H1 (cell line): ENCODE measurements around the gene DEPP1. TPM values are rescaled to one million over a fixed set of nuclear protein-coding genes. Genes with fewer than 3 reads are reported as not detected.

Experiments used
- CTCF ChIA-PET: fragments of 300-600 bp; sonication (Branson Sonifier 250); formaldehyde crosslinking; loops from one replicate; lab custom pipeline; 2021; ENCODE audit not compliant: partially characterized antibody; lab: Charles Lee
- POLR2A ChIA-PET: fragments of 300-600 bp; sonication (Branson Sonifier 250); formaldehyde crosslinking; loops from one replicate; lab custom pipeline; 2021; ENCODE audit warnings: inconsistent platforms; ENCODE audit not compliant: partially characterized antibody; lab: Charles Lee
- DNase-seq, 2 experiments: peaks; one replicate each; pipeline versions ENCODE4 v3.0.0 to v3.0.0-alpha.2; 2010 to 2022; ENCODE audit warnings: low spot score in 2 of 2, low read depth in 1 of 2, mixed read lengths in 1 of 2
- FAIRE-seq: peaks from 2 replicates; lab custom pipeline; 2011; peaks lifted over from hg19 to GRCh38; lab: Jason Lieb, UNC
- H2AFZ ChIP-seq: 2 replicates; pipeline ENCODE4 v1.8.1; 2012; ENCODE audit warnings: low read length, inconsistent platforms
- H2AK5ac ChIP-seq: 2 replicates; pipeline ENCODE4 v1.6.1; 2013; ENCODE audit warnings: low read depth, low read length
- H2BK120ac ChIP-seq: replicated peaks from 2 replicates; pipeline ENCODE3; 2013; ENCODE audit warnings: low read depth, low read length, inconsistent platforms
- H2BK12ac ChIP-seq: 2 replicates; pipeline ENCODE4 v1.6.1; 2013; ENCODE audit warnings: low read depth, low read length
- H2BK15ac ChIP-seq: 2 replicates; pipeline ENCODE4 v1.6.1; 2013; ENCODE audit warnings: low read length
- H2BK20ac ChIP-seq: 2 replicates; pipeline ENCODE4 v1.6.1; 2013; ENCODE audit warnings: low read length
- H2BK5ac ChIP-seq: 2 replicates; pipeline ENCODE4 v1.6.1; 2013; ENCODE audit warnings: low read depth, low read length
- H3K14ac ChIP-seq: 2 replicates; pipeline ENCODE4 v1.6.1; 2013; ENCODE audit warnings: inconsistent platforms; ENCODE audit not compliant: insufficient read length
- H3K18ac ChIP-seq: 2 replicates; pipeline ENCODE4 v1.6.1; 2013; ENCODE audit warnings: low read length; ENCODE audit errors: extremely low read depth
- H3K23ac ChIP-seq: 2 replicates; pipeline ENCODE4 v1.6.1; 2013; ENCODE audit warnings: inconsistent platforms; ENCODE audit not compliant: insufficient read length
- H3K23me2 ChIP-seq: 2 replicates; pipeline ENCODE4 v1.6.1; 2013; ENCODE audit warnings: low read depth, low read length
- H3K27ac ChIP-seq: 2 replicates; pipeline ENCODE4 v1.6.1; 2011; ENCODE audit warnings: low read depth, low read length, inconsistent platforms
- H3K27me3 ChIP-seq, 4 experiments: replicated peaks in 1 of 4; 1 replicate in 1 of 4; 2 replicates in 3 of 4; pipeline versions ENCODE4 v1.6.1 to v1.8.1; 2011 to 2013; ENCODE audit warnings: low read length in 3 of 4, mild to moderate bottlenecking in 3 of 4, inconsistent platforms in 2 of 4, mixed read lengths in 2 of 4, moderate library complexity in 1 of 4; ENCODE audit not compliant: control insufficient read depth in 3 of 4, insufficient read depth in 3 of 4; ENCODE audit errors: extremely low read depth in 1 of 4
- H3K36me3 ChIP-seq, 4 experiments: 2 replicates each; pipeline versions ENCODE4 v1.6.1 to v1.8.1; 2011 to 2013; ENCODE audit warnings: mild to moderate bottlenecking in 4 of 4, low read length in 3 of 4, moderate library complexity in 2 of 4, control low read depth in 1 of 4, inconsistent platforms in 1 of 4; ENCODE audit not compliant: insufficient read depth in 4 of 4, control insufficient read depth in 2 of 4
- H3K4ac ChIP-seq: replicated peaks from 2 replicates; pipeline ENCODE3; 2013; ENCODE audit warnings: low read length, low read depth, mixed read lengths, inconsistent platforms; ENCODE audit not compliant: insufficient read length
- H3K4me1 ChIP-seq, 4 experiments: replicated peaks in 1 of 4; 1 replicate in 1 of 4; 2 replicates in 3 of 4; pipeline versions ENCODE4 v1.6.1 to v1.8.1; 2011 to 2013; ENCODE audit warnings: low read length in 3 of 4, inconsistent platforms in 2 of 4, mixed read lengths in 1 of 4; ENCODE audit not compliant: insufficient read depth in 4 of 4, control insufficient read depth in 3 of 4
- H3K4me2 ChIP-seq, 2 experiments: 2 replicates each; pipeline versions ENCODE4 v1.6.1 to v1.8.1; 2011 to 2013; ENCODE audit warnings: low read depth in 2 of 2, low read length in 2 of 2, control low read depth in 1 of 2, inconsistent platforms in 1 of 2, mild to moderate bottlenecking in 1 of 2; ENCODE audit not compliant: insufficient read depth in 1 of 2
- H3K4me3 ChIP-seq, 4 experiments: fragments of 200-600, 300-600 bp in 1 of 4; sonication (generic), shearing (Covaris generic), sonication (Bioruptor Twin) in 1 of 4; 2 replicates each; pipeline versions ENCODE4 v1.5.1 to v1.8.1; 2011 to 2016; ENCODE audit warnings: low read length in 4 of 4, low read depth in 3 of 4, control low read depth in 2 of 4, inconsistent platforms in 2 of 4, mild to moderate bottlenecking in 2 of 4, mixed read lengths in 1 of 4, moderate library complexity in 1 of 4; ENCODE audit not compliant: insufficient read depth in 2 of 4; ENCODE audit errors: extremely low read depth in 1 of 4
- H3K56ac ChIP-seq: replicated peaks from 2 replicates; pipeline ENCODE3; 2013; ENCODE audit warnings: low read depth, mild to moderate bottlenecking, mixed read lengths, low read length, inconsistent platforms; ENCODE audit not compliant: insufficient read length
- H3K79me1 ChIP-seq: 2 replicates; pipeline ENCODE4 v1.6.1; 2013; ENCODE audit warnings: low read depth, low read length, control low read depth
- H3K79me2 ChIP-seq, 2 experiments: 2 replicates each; pipeline versions ENCODE4 v1.6.1 to v1.8.1; 2012 to 2013; ENCODE audit warnings: low read length in 2 of 2, mild to moderate bottlenecking in 2 of 2, inconsistent platforms in 1 of 2; ENCODE audit not compliant: insufficient read depth in 2 of 2, control insufficient read depth in 1 of 2
- H3K9ac ChIP-seq, 4 experiments: replicated peaks in 1 of 4; 1 replicate in 1 of 4; 2 replicates in 3 of 4; pipeline versions ENCODE4 v1.6.1 to v1.8.1; 2011 to 2013; ENCODE audit warnings: low read depth in 3 of 4, low read length in 3 of 4, control low read depth in 2 of 4, mild to moderate bottlenecking in 2 of 4, moderate library complexity in 2 of 4, inconsistent platforms in 1 of 4; ENCODE audit errors: extremely low read depth in 1 of 4
- H3K9me3 ChIP-seq, 2 experiments: 2 replicates each; pipeline versions ENCODE4 v1.6.1 to v1.8.1; 2012 to 2013; ENCODE audit warnings: mild to moderate bottlenecking in 2 of 2, moderate library complexity in 2 of 2, control low read depth in 1 of 2, inconsistent platforms in 1 of 2, low read depth in 1 of 2, low read length in 1 of 2, mixed read lengths in 1 of 2; ENCODE audit not compliant: insufficient read depth in 2 of 2
- H4K20me1 ChIP-seq, 2 experiments: replicated peaks in 1 of 2; 2 replicates each; pipeline versions ENCODE3 to v1.8.1; 2011 to 2013; ENCODE audit warnings: inconsistent platforms in 2 of 2, low read length in 2 of 2, mild to moderate bottlenecking in 1 of 2; ENCODE audit not compliant: insufficient read depth in 2 of 2, control insufficient read depth in 1 of 2
- H4K5ac ChIP-seq: 2 replicates; pipeline ENCODE4 v1.6.1; 2013; ENCODE audit warnings: low read length, low read depth, mixed read lengths, inconsistent platforms; ENCODE audit not compliant: insufficient read length
- H4K8ac ChIP-seq: 2 replicates; pipeline ENCODE4 v1.8.0; 2013; ENCODE audit warnings: mild to moderate bottlenecking, moderate library complexity, low read length, inconsistent platforms; ENCODE audit not compliant: insufficient read depth; ENCODE audit errors: extremely low read depth
- H4K91ac ChIP-seq: replicated peaks from 2 replicates; pipeline ENCODE3; 2013; ENCODE audit warnings: low read length, mixed read lengths, inconsistent platforms; ENCODE audit not compliant: insufficient read length
- BCL11A ChIP-seq, 2 experiments: IDR thresholded peaks; one replicate each; pipeline ENCODE4 v1.6.1; 2011; ENCODE audit warnings: low read depth in 2 of 2, low read length in 2 of 2, mild to moderate bottlenecking in 2 of 2
- CBX5 ChIP-seq: fragments of 300-800, 300-1000 bp; sonication (generic); IDR thresholded peaks from 2 replicates; pipeline ENCODE4 v1.7.1; 2016; ENCODE audit warnings: antibody characterized with exemption, low read length, low read depth
- E2F6 ChIP-seq: IDR thresholded peaks from 2 replicates; pipeline ENCODE4 v1.6.1; 2012; ENCODE audit warnings: inconsistent platforms
- EGR1 ChIP-seq: IDR thresholded peaks from 2 replicates; pipeline ENCODE4 v1.6.1; 2011; ENCODE audit warnings: low read depth, low read length, borderline replicate concordance
- FOSL1 ChIP-seq: IDR thresholded peaks from 2 replicates; pipeline ENCODE4 v1.6.1; 2011; ENCODE audit warnings: mild to moderate bottlenecking, low read depth, low read length, moderate library complexity; ENCODE audit not compliant: insufficient read depth
- RAD21 ChIP-seq, 2 experiments: IDR thresholded peaks in 1 of 2; conservative IDR thresholded peaks in 1 of 2; 2 replicates each; pipeline ENCODE4 v1.6.1; 2011; ENCODE audit warnings: low read depth in 2 of 2, low read length in 2 of 2, improper control_type of control experiment in 1 of 2, inconsistent platforms in 1 of 2, mild to moderate bottlenecking in 1 of 2, moderate library complexity in 1 of 2
- RBBP5 ChIP-seq: IDR thresholded peaks from 2 replicates; pipeline ENCODE4 v1.7.1; 2012; ENCODE audit warnings: low read depth, mild to moderate bottlenecking, inconsistent platforms, low read length, moderate library complexity, borderline replicate concordance
- RNF2 ChIP-seq: fragments of 200-900, 300-1000 bp; sonication (generic); IDR thresholded peaks from 2 replicates; pipeline ENCODE4 v1.7.1; 2016; ENCODE audit warnings: borderline replicate concordance, low read depth, mild to moderate bottlenecking, antibody characterized with exemption, low read length; ENCODE audit not compliant: poor library complexity, severe bottlenecking; ENCODE audit errors: missing control alignments
- WGBS, 2 experiments: shearing (Covaris generic) in 1 of 2; methylation state at CpG; one replicate each; pipeline versions ENCODE4 v1.1.6 to v1.1.7; 2013 to 2015; ENCODE audit warnings: low lambda C conversion rate in 2 of 2, mixed read lengths in 2 of 2, inconsistent platforms in 1 of 2, low coverage in 1 of 2, missing lambda C conversion rate in 1 of 2; ENCODE audit not compliant: insufficient replicate concordance in 2 of 2, insufficient coverage in 1 of 2, insufficient read length in 1 of 2; ENCODE audit errors: extremely low coverage in 1 of 2, missing lambda C conversion rate in 1 of 2; 5-methylcytosine and 5-hydroxymethylcytosine counted together
- polyA plus RNA-seq, 7 experiments: library from polyadenylated mRNA; depleted of rRNA in 3 of 7; stranded (reverse) in 5 of 7; unstranded in 2 of 7; fragments of >200 nt in 5 of 7; fragments of 200-250 nt in 2 of 7; gene quantifications; 1 replicate in 5 of 7; 2 replicates in 1 of 7; 4 replicates in 1 of 7; pipeline versions ENCODE4 v1.2.1 to v1.2.3, GENCODE V29; 2011 to 2013; ENCODE audit warnings: missing spikeins in 2 of 7, mixed read lengths in 2 of 7
- total RNA-seq: library from RNA; stranded (reverse); fragmentation: NEBNext Ultra II Directional; extraction: Animal tissue kit (Norgen Biotek cat#: 25700); gene quantifications from 2 replicates; pipeline ENCODE4 v1.2.1, GENCODE V29; 2021

DEPP1 gene
- total and polyA plus RNA-seq, 2 of the 8 experiments (the other 6 are each of a cell fraction or from before 2014, with no cell fraction given) = 0.67 to 4.5 TPM

GRCh38 chr10:44961931-44962750 is 16.5 kb downstream of the DEPP1 start:
- Histone ChIP-seq H3K18ac (peak overlapping the region; percentile 27; the same call in 1 of the 2 replicates), H4K91ac (peak overlapping the region; percentile 7), H3K56ac (no peak overlapping the region), H3K4me3 (no peak overlapping the region), H4K20me1 (no peaks in the 10 kb centered on the region), H3K4me2 (no peak overlapping the region), H3K23me2 (peaks cover 8% of the 10 kb centered on the region), H2BK20ac (0 out of 2 replicates have a peak overlapping the region, but pooled peaks have one; percentile 57), H3K79me1 (no peaks in the 10 kb centered on the region), H2AFZ (no peak overlapping the region), H3K9me3 (no peaks in the 10 kb centered on the region), H3K27ac (no peak overlapping the region), H3K36me3 (no peaks in the 10 kb centered on the region), H3K23ac (no peak overlapping the region), H3K9ac (no peak overlapping the region), H3K27me3 (peaks cover 0 to 7% (median 3%) of the 10 kb centered on the region in 4 experiments; a peak in 4 of 7 replicates), H4K5ac (no peak overlapping the region), H2BK5ac (0 out of 2 replicates have a peak overlapping the region, but pooled peaks have one; percentile 90), H4K8ac (no peak overlapping the region; the same call in 1 of the 2 replicates), H2AK5ac (peak overlapping the region; percentile 88; the same call in 1 of the 2 replicates), H3K4ac (no peak overlapping the region), H2BK120ac (no peak overlapping the region), H2BK12ac (no peak overlapping the region), H3K14ac (no peak overlapping the region), H3K4me1 (peaks cover 25 to 44% (median 34%) of the 10 kb centered on the region in 4 experiments), H2BK15ac (no peak overlapping the region), H3K79me2 (no peaks in the 10 kb centered on the region; a peak in 1 of 4 replicates)
- CTCF ChIA-PET = interaction anchor here (1.2 to 11.2 kb wide), 7 partner anchors 11 to 87 kb away, joined by 3 to 143 read pairs (median 26); partner anchors contain the start of gene DEPP1
- DNase-seq (peak in 1 of 2 experiments; percentile 38), FAIRE-seq (no peak)
- POLR2A ChIA-PET = interaction anchor here (1.2 to 3.5 kb wide), 7 partner anchors 9 to 38 kb away, joined by 3 to 17 read pairs (median 5); partner anchors contain the start of gene ZNF22
- 85% methylated on average over 11 of the region's 11 CpGs; no CpG with 5 or more reads in 1 of the 2 experiments for WGBS, 2 experiments
- TF ChIP-seq EGR1 = no peak
- no peak for TF ChIP-seq RBBP5
- no peak for TF ChIP-seq FOSL1
- TF ChIP-seq CBX5 = no peak
- TF ChIP-seq E2F6 = no peak
- TF ChIP-seq RNF2 = no peak
- TF ChIP-seq RAD21 (IDR thresholded peaks at IDR 0.05 in 1 of 2, conservative IDR thresholded peaks at IDR 0.05 in 1 of 2; ENCODE audit: low read depth in 2 of 2, low read length in 2 of 2) = no peak
- no peak for TF ChIP-seq BCL11A (IDR thresholded peaks at IDR 0.05; ENCODE audit: low read depth in 2 of 2, low read length in 2 of 2)
